Measurements from ENCODE around the gene FUT8. TPM values are rescaled to one million over a fixed set of nuclear protein-coding genes. Genes with fewer than 3 reads are reported as not detected.

Gene FUT8
- total RNA-seq, 1 experiment from 2014 or later, result 129 TPM

DNA sequence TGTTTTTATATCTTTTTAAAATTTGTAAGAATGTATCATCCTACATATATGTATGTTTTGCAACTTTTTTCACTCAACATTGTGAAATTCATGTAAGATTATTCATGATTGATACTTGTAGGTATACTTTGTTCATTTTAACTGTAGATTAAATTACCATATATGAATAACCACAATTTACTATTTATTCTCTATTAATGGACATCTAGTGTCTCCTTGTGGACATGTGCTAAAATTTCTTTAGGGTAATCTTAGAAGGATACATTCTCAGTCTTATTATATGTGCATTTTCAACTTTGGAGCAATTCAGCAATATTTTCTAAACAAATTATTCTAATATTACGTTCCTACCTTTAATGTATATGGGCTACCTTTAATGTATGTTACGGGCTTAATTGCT, 192.4 kb downstream of the FUT8 start:
- DNase-seq, result no peak
- CTCF ChIA-PET, result no interaction called here
- intact Hi-C loops (cut with micrococcal nuclease; ENCODE audit: unreplicated experiment), result loop anchor here (5.0 to 10.0 kb wide), 2 partner anchors 188 to 440 kb away; no protein-coding TSS in a partner anchor
- Mint-ChIP-seq H3K36me3 (ENCODE audit: insufficient read depth, unreplicated experiment) (no peaks in the 10 kb centered on the region), H3K27ac (ENCODE audit: unreplicated experiment) (no peak overlapping the region), H3K4me1 (ENCODE audit: low read depth, unreplicated experiment) (peaks cover 6% of the 10 kb centered on the region), H3K27me3 (ENCODE audit: unreplicated experiment) (no peaks in the 10 kb centered on the region), H3K9me3 (ENCODE audit: low read depth, unreplicated experiment) (no peaks in the 10 kb centered on the region), H3K4me3 (ENCODE audit: low read depth, unreplicated experiment) (no peak overlapping the region)
- no peak for TF ChIP-seq CTCF (IDR thresholded peaks at IDR 0.05; ENCODE audit: unreplicated experiment)
- BruUV-seq (replicated peaks), result no TSS peak

GRCh38 chr14:65606460-65606859, 193.9 kb downstream of the FUT8 start:
- no peaks in the 10 kb centered on the region for H3K9me3 Mint-ChIP-seq (ENCODE audit: low read depth, unreplicated experiment)
- no peaks in the 10 kb centered on the region for H3K36me3 Mint-ChIP-seq (ENCODE audit: insufficient read depth, unreplicated experiment)
- intact Hi-C loops (cut with micrococcal nuclease; ENCODE audit: unreplicated experiment), result loop anchor here (5.0 to 10.0 kb wide), 2 partner anchors 189 to 442 kb away; no protein-coding TSS in a partner anchor
- no peaks in the 10 kb centered on the region for H3K4me1 Mint-ChIP-seq (ENCODE audit: low read depth, unreplicated experiment)
- H3K27ac Mint-ChIP-seq (ENCODE audit: unreplicated experiment), result no peak overlapping the region
- no peak for TF ChIP-seq CTCF (IDR thresholded peaks at IDR 0.05; ENCODE audit: unreplicated experiment)
- H3K4me3 Mint-ChIP-seq (ENCODE audit: low read depth, unreplicated experiment), result no peak overlapping the region
- H3K27me3 Mint-ChIP-seq (ENCODE audit: unreplicated experiment), result no peaks in the 10 kb centered on the region
- BruUV-seq (replicated peaks), result no TSS peak
- no peak for DNase-seq
- CTCF ChIA-PET, result no interaction called here

DNA sequence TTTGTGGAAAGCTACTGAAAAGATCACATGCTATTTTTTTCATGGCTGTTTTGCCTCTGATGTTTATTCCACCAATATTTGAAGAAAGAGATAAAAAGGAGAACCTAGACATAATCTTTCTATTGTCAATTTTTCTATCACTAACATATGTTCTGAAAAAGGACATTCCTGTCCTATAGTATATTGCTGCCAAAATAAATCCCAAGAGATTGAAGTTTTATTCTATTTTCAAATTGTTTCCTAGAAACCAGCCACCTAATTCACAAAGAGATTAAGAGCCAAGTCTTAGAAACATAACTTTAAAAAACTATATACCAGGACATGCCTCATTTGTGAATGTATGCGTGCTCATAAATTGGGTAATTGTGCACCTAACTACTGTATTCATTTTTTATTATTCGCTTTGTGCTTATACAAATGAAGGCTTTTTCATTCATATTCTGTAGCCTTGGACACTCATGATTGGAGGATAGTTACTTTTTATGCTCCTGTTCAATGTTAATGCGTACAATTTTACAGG, 200.7 kb downstream of the FUT8 start:
- H3K9me3 Mint-ChIP-seq (ENCODE audit: low read depth, unreplicated experiment), result no peaks in the 10 kb centered on the region
- BruUV-seq (replicated peaks), result no TSS peak
- H3K36me3 Mint-ChIP-seq (ENCODE audit: insufficient read depth, unreplicated experiment), result peaks cover 15% of the 10 kb centered on the region
- no peak for TF ChIP-seq CTCF (IDR thresholded peaks at IDR 0.05; ENCODE audit: unreplicated experiment)
- DNase-seq, result no peak
- no peaks in the 10 kb centered on the region for H3K27me3 Mint-ChIP-seq (ENCODE audit: unreplicated experiment)
- intact Hi-C loops (cut with micrococcal nuclease; ENCODE audit: unreplicated experiment), result no loop called here
- CTCF ChIA-PET, result no interaction called here
- H3K4me3 Mint-ChIP-seq (ENCODE audit: low read depth, unreplicated experiment), result no peak overlapping the region
- no peaks in the 10 kb centered on the region for H3K4me1 Mint-ChIP-seq (ENCODE audit: low read depth, unreplicated experiment)
- H3K27ac Mint-ChIP-seq (ENCODE audit: unreplicated experiment), result no peak overlapping the region

DNA sequence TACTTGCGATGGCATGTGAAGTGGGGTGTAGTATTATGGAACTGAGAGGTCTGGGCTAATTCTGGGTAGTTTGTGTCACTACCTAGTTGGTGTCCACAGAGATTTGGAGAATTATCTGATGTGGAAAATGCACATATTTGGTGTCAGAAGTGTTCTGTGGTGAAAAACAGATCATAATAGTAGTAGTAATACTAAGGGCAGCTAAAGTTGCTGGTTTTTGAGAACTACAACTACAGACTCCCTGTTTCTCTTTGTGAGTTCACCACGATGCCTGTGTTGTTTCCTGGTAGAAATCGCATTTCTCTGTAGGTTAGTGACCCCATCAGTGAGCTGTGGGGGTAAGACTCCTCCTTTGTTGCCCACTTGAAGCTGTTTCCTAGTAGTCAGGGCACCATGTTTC, 206.5 kb downstream of the FUT8 start:
- Mint-ChIP-seq H3K27ac (ENCODE audit: unreplicated experiment) (no peak overlapping the region), H3K36me3 (ENCODE audit: insufficient read depth, unreplicated experiment) (peaks cover 11% of the 10 kb centered on the region), H3K4me3 (ENCODE audit: low read depth, unreplicated experiment) (no peak overlapping the region), H3K9me3 (ENCODE audit: low read depth, unreplicated experiment) (no peaks in the 10 kb centered on the region), H3K27me3 (ENCODE audit: unreplicated experiment) (no peaks in the 10 kb centered on the region), H3K4me1 (ENCODE audit: low read depth, unreplicated experiment) (no peaks in the 10 kb centered on the region)
- no peak for TF ChIP-seq CTCF (IDR thresholded peaks at IDR 0.05; ENCODE audit: unreplicated experiment)
- DNase-seq, result no peak
- no TSS peak for BruUV-seq (replicated peaks)
- CTCF ChIA-PET, result no interaction called here
- intact Hi-C loops (cut with micrococcal nuclease; ENCODE audit: unreplicated experiment), result no loop called here

Measured in Calu3 (cell line).